ENCODE measurements around the gene FAM118B.

FAM118B gene

GRCh38 chr11:126284829-126285228 lies 73.2 kb downstream of the FAM118B start:
- no peak overlapping the region for H3K4me3 ChIP-seq (replicated peaks; ENCODE audit: low read depth, low read length)
- peak; percentile 95 for DNase-seq (ENCODE audit: extremely low read depth, low read depth)
- TF ChIP-seq CTCF (IDR thresholded peaks at IDR 0.05; ENCODE audit: low read depth, low read length, missing control alignments): no peak

GRCh38 chr11:126288237-126288636 lies 76.7 kb downstream of the FAM118B start:
- no peak overlapping the region for H3K4me3 ChIP-seq (replicated peaks; ENCODE audit: low read depth, low read length)
- no peak for TF ChIP-seq CTCF (IDR thresholded peaks at IDR 0.05; ENCODE audit: low read depth, low read length, missing control alignments)
- no peak for DNase-seq (ENCODE audit: extremely low read depth, low read depth)

GRCh38 chr11:126290887-126291286 lies 79.3 kb downstream of the FAM118B start:
- TF ChIP-seq CTCF (IDR thresholded peaks at IDR 0.05; ENCODE audit: low read depth, low read length, missing control alignments): no peak

GRCh38 chr11:126293726-126294125 lies 82.1 kb downstream of the FAM118B start:
- no peak for DNase-seq (ENCODE audit: extremely low read depth, low read depth)
- H3K4me3 ChIP-seq (replicated peaks; ENCODE audit: low read depth, low read length): no peak overlapping the region
- TF ChIP-seq CTCF (IDR thresholded peaks at IDR 0.05; ENCODE audit: low read depth, low read length, missing control alignments): no peak

More at GRCh38 chr11:126290887-126291286, 79.3 kb downstream of the FAM118B start:
- no peak for DNase-seq (ENCODE audit: extremely low read depth, low read depth)
- no peak overlapping the region for H3K4me3 ChIP-seq (replicated peaks; ENCODE audit: low read depth, low read length)

GRCh38 chr11:126297004-126297403 lies 85.4 kb downstream of the FAM118B start:
- DNase-seq (ENCODE audit: extremely low read depth, low read depth): no peak
- TF ChIP-seq CTCF (IDR thresholded peaks at IDR 0.05; ENCODE audit: low read depth, low read length, missing control alignments): no peak
- no peak overlapping the region for H3K4me3 ChIP-seq (replicated peaks; ENCODE audit: low read depth, low read length)

GRCh38 chr11:126303623-126304456 lies 92.3 kb downstream of the FAM118B start, which contains the start of gene DCPS:
TSS of gene DCPS (plus strand) at chr11:126304060. CDS start at chr11:126304081, 21 bp downstream.
- peak; percentile 68 for DNase-seq (ENCODE audit: extremely low read depth, low read depth)
- TF ChIP-seq CTCF (IDR thresholded peaks at IDR 0.05; ENCODE audit: low read depth, low read length, missing control alignments): no peak
- H3K4me3 ChIP-seq (replicated peaks; ENCODE audit: low read depth, low read length): peak within 1 kb of the TSS; percentile 78
